Neutrophil (primary cell): ENCODE data around the gene MROH7.

Experiments used
- H3K27ac ChIP-seq: fragments of 200-600 bp; sonication (generic); 2 replicates; pipeline ENCODE4 v1.5.1; 2016; ENCODE audit warnings: mild to moderate bottlenecking, moderate library complexity
- H3K27me3 ChIP-seq: fragments of 200-600 bp; sonication (generic); 2 replicates; pipeline ENCODE4 v1.6.0; 2016; ENCODE audit warnings: mild to moderate bottlenecking
- H3K36me3 ChIP-seq: fragments of 200-600 bp; sonication (generic); 2 replicates; pipeline ENCODE4 v1.5.1; 2017
- H3K4me1 ChIP-seq, 2 experiments: fragments of 200-600 bp in 1 of 2; sonication (generic) in 1 of 2; 1 replicate in 1 of 2; 2 replicates in 1 of 2; pipeline versions ENCODE4 v1.5.1 to v1.6.1; 2013 to 2016; ENCODE audit warnings: low read depth in 1 of 2, low read length in 1 of 2, mild to moderate bottlenecking in 1 of 2, moderate library complexity in 1 of 2; ENCODE audit not compliant: control insufficient read depth in 1 of 2, insufficient read depth in 1 of 2
- H3K4me3 ChIP-seq, 2 experiments: fragments of 200-600 bp in 1 of 2; sonication (generic) in 1 of 2; 1 replicate in 1 of 2; 2 replicates in 1 of 2; pipeline ENCODE4 v1.5.1; 2013 to 2016; ENCODE audit warnings: low read depth in 1 of 2, low read length in 1 of 2, mild to moderate bottlenecking in 1 of 2, moderate library complexity in 1 of 2
- H3K9me3 ChIP-seq: fragments of 200-600 bp; sonication (generic); 2 replicates; pipeline ENCODE4 v1.5.1; 2016
- TF ChIP-seq, protein P1 (sequence below): fragments of 200-600 bp; sonication (generic); IDR thresholded peaks from 2 replicates; pipeline ENCODE4 v1.5.1; 2016; ENCODE audit warnings: antibody characterized with exemption

The MROH7 gene

DNA sequence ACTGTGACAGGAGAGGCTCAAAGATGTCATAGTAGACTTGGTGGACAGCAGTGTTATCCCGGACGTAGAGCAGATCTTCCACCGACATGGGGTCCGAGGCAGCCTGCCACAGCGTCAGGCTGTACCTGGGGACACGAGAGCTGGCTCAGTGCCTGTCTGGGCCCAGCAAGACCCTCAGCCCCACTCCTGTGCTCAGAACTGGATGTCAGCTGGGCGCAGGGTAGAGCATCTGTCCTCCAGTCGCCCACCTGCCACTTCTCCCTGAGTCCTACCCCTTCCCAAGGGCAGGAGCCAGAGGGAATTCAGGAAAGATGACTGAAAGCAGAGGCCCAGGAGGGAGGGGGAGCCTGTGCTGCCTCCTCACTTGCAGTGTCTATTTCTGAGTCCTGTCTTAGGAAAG, 30.0 kb upstream of the MROH7 start:
- H3K4me1 ChIP-seq = no peaks in the 10 kb centered on the region
- no peaks in the 10 kb centered on the region for H3K9me3 ChIP-seq
- H3K27ac ChIP-seq = no peak overlapping the region
- TF ChIP-seq, protein P1, sequence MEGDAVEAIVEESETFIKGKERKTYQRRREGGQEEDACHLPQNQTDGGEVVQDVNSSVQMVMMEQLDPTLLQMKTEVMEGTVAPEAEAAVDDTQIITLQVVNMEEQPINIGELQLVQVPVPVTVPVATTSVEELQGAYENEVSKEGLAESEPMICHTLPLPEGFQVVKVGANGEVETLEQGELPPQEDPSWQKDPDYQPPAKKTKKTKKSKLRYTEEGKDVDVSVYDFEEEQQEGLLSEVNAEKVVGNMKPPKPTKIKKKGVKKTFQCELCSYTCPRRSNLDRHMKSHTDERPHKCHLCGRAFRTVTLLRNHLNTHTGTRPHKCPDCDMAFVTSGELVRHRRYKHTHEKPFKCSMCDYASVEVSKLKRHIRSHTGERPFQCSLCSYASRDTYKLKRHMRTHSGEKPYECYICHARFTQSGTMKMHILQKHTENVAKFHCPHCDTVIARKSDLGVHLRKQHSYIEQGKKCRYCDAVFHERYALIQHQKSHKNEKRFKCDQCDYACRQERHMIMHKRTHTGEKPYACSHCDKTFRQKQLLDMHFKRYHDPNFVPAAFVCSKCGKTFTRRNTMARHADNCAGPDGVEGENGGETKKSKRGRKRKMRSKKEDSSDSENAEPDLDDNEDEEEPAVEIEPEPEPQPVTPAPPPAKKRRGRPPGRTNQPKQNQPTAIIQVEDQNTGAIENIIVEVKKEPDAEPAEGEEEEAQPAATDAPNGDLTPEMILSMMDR = no peak
- no peaks in the 10 kb centered on the region for H3K27me3 ChIP-seq
- no peak overlapping the region for H3K4me3 ChIP-seq
- peaks cover 17% of the 10 kb centered on the region for H3K36me3 ChIP-seq

DNA sequence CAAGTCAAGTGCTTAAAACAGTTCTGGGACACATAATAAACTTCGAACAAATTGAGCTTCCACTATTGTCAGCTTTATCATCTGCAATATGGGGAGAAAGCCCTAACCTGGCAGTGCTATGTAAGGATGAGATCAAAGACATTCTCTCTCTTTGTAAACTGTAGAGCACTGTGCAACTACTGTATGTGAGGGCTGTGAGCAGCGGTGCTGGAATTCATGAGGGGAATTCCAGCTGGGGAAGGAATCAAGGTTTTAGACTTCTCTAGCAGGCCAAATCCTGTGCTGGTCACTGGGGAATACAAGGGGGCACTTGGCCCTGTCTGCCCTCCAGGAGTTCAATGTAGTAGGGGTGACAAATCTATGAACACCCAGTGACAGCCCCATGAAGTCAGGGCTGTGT, 27.6 kb upstream of the MROH7 start:
- Histone ChIP-seq H3K27me3 (no peaks in the 10 kb centered on the region), H3K4me1 (no peaks in the 10 kb centered on the region)

DNA sequence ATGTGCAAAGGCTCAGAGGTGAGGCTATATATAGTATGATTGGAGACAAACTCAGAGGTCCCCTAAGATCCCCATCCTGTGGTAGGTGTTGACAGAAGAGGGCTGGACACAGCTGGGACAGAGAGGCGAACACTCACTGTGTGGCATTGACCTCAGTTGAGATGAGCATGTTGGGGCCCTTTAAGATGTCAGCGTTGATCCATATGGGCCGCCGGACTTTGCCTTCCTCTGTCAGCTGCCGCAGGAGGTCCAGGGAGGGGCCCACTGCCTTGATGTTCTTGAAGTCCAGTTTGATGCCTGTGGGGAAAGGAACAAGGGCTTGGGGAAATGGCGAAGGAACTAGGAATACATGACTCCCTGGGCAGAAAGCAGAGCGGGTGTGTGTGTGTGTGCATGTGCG, 27.0 kb upstream of the MROH7 start:
- TF ChIP-seq, protein P1 = no peak
- H3K27me3 ChIP-seq = no peaks in the 10 kb centered on the region
- H3K4me3 ChIP-seq = no peak overlapping the region

More for the DNA sequence above, 27.6 kb upstream of the MROH7 start:
- TF ChIP-seq, protein P1 = no peak
- Histone ChIP-seq H3K9me3 (no peaks in the 10 kb centered on the region), H3K36me3 (peaks cover 13% of the 10 kb centered on the region), H3K4me3 (no peak overlapping the region), H3K27ac (no peak overlapping the region)

DNA sequence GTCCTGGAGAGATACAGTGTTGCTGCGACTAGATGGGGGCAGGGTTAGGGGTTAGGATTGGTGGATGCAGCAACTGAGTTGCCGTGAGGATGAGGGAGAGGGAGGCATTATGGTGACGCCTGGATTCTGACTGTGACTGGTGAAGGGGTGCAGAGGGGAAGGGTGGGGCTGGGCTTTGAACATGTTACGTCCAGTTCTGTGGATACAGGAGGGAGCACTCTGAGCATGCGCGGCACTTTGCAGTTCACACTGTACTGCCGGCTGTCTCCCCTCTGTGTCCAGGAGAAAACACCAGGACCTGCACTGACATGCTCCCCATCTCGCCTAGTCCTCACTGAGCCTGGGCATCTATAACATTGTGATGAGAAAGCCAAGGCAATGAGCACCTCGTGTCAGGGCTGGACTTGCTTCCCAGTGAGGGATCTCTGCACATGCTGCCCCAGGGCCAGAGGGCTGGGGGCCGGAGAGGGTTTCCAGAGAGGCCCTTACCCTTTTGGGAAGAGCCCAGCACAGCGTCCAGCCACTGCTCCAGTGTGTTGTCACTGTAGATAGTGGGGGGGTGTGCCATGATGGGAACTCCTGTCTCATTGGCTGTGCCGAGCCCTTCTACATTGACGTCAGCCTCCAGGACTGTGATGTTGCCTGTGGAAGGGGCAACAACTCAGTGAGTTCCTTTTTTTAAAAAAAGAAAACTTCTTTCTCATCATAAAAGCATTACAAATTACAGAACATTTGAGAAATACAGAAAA, 25.9 kb upstream of the MROH7 start:
- Histone ChIP-seq H3K4me3 (no peak overlapping the region), H3K36me3 (no peaks in the 10 kb centered on the region), H3K27ac (no peak overlapping the region), H3K4me1 (no peaks in the 10 kb centered on the region), H3K27me3 (no peaks in the 10 kb centered on the region), H3K9me3 (no peaks in the 10 kb centered on the region)
- TF ChIP-seq, protein P1 = no peak

More for the DNA sequence above, 27.0 kb upstream of the MROH7 start:
- Histone ChIP-seq H3K36me3 (peaks cover 7% of the 10 kb centered on the region), H3K4me1 (no peaks in the 10 kb centered on the region), H3K9me3 (no peaks in the 10 kb centered on the region), H3K27ac (no peak overlapping the region)

DNA sequence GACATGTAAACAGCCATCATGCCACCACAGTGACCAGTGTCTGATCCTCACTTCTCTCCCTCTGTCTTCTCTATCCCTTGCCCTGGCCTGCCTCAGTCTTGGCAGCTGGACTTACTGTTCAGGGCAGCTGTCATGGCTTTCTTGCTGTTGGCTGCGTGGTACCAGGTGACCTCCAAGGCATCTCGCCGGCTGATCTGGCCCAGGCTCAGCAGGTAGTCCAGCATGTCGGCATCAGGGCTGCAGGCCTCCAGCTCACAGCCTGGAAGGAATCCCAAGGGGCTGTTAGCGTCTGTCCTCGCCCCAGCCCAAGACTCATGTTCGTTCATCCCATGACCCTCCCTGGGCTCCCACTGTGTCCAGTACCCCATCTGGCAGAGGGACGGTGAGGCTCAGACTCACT, 21.8 kb upstream of the MROH7 start:
- TF ChIP-seq, protein P1 = no peak
- Histone ChIP-seq H3K36me3 (no peaks in the 10 kb centered on the region), H3K4me1 (no peaks in the 10 kb centered on the region), H3K4me3 (no peak overlapping the region), H3K27me3 (no peaks in the 10 kb centered on the region), H3K27ac (no peak overlapping the region), H3K9me3 (no peaks in the 10 kb centered on the region)
